HCT116 (cell line): Measurements from ENCODE around the gene NSF.

Source experiments
- CEBPB ChIP-seq: IDR thresholded peaks from 2 replicates; pipeline ENCODE4 v1.6.1; 2012; ENCODE audit warnings: low read depth
- POLR2AphosphoS5 ChIP-seq: IDR thresholded peaks from 2 replicates; pipeline ENCODE4 v1.6.1; 2011; ENCODE audit warnings: mild to moderate bottlenecking, low read depth, low read length, moderate library complexity
- RAD21 ChIP-seq: IDR thresholded peaks from 2 replicates; pipeline ENCODE4 v1.6.1; 2012; ENCODE audit warnings: low read depth, mild to moderate bottlenecking
- TF ChIP-seq, protein P1 (sequence below), 3 experiments: fragments of 200-600 bp in 1 of 3; sonication (generic) in 1 of 3; IDR thresholded peaks in 2 of 3; conservative IDR thresholded peaks in 1 of 3; 2 replicates each; pipeline ENCODE4 v1.5.1; 2012 to 2017; ENCODE audit warnings: low read depth in 2 of 3, low read length in 2 of 3, antibody characterized with exemption in 1 of 3, borderline replicate concordance in 1 of 3, control low read depth in 1 of 3, mild to moderate bottlenecking in 1 of 3, mixed read lengths in 1 of 3, mixed run types in 1 of 3, moderate library complexity in 1 of 3; ENCODE audit not compliant: insufficient read depth in 1 of 3

DNA sequence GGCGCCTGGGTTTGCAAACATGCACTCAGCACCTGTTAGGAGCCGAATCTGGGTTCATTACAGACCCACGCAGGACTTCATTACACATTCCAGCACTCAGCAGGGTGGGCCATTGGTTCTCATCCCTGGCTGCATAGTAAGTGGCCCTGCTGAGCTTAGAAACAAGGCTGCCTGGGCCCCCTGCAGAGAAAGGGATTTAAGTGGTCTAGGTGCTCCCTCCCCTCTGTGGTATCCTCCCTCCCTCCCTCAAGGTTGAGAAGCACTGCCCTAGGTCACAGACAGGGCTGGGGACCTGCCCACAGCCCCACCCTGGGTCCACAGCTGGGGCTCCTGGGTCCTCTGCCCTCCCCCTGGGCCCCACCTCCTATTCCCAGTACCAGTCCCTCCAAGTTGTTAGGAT is 199.7 kb downstream of the NSF start:
- TF ChIP-seq, protein P1, sequence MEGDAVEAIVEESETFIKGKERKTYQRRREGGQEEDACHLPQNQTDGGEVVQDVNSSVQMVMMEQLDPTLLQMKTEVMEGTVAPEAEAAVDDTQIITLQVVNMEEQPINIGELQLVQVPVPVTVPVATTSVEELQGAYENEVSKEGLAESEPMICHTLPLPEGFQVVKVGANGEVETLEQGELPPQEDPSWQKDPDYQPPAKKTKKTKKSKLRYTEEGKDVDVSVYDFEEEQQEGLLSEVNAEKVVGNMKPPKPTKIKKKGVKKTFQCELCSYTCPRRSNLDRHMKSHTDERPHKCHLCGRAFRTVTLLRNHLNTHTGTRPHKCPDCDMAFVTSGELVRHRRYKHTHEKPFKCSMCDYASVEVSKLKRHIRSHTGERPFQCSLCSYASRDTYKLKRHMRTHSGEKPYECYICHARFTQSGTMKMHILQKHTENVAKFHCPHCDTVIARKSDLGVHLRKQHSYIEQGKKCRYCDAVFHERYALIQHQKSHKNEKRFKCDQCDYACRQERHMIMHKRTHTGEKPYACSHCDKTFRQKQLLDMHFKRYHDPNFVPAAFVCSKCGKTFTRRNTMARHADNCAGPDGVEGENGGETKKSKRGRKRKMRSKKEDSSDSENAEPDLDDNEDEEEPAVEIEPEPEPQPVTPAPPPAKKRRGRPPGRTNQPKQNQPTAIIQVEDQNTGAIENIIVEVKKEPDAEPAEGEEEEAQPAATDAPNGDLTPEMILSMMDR (IDR thresholded peaks at IDR 0.05 in 2 of 3, conservative IDR thresholded peaks at IDR 0.05 in 1 of 3; ENCODE audit: borderline replicate concordance in 1 of 3, insufficient read depth in 1 of 3, low read depth in 2 of 3, low read length in 2 of 3) = no peak
- TF ChIP-seq POLR2AphosphoS5 = no peak
- no peak for TF ChIP-seq RAD21
- no peak for TF ChIP-seq CEBPB
